Subcutaneous adipose tissue (tissue), 4 donors: Measurements from ENCODE around the gene CHST8. TPM values are rescaled to one million over a fixed set of nuclear protein-coding genes. Genes with fewer than 3 reads are reported as not detected.

Experiments
- total RNA-seq, 4 donors: library from RNA; depleted of rRNA; stranded (reverse); fragments of >200 nt; gene quantifications; one replicate each; pipeline ENCODE4 v1.1.0, GENCODE V29; 2016
- TF ChIP-seq, protein P1 (sequence below): fragments of 450-650 bp; IDR thresholded peaks from one replicate; pipeline ENCODE4 v1.5.1; 2016; ENCODE audit warnings: low read depth, mild to moderate bottlenecking, control low read depth, antibody characterized with exemption, moderate library complexity

The CHST8 gene, protein sequence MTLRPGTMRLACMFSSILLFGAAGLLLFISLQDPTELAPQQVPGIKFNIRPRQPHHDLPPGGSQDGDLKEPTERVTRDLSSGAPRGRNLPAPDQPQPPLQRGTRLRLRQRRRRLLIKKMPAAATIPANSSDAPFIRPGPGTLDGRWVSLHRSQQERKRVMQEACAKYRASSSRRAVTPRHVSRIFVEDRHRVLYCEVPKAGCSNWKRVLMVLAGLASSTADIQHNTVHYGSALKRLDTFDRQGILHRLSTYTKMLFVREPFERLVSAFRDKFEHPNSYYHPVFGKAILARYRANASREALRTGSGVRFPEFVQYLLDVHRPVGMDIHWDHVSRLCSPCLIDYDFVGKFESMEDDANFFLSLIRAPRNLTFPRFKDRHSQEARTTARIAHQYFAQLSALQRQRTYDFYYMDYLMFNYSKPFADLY
- 1 to 10 TPM in 1 of 4 donors, under 1 TPM in 3; 0.49 to 4.0 (median 0.70) TPM for total RNA-seq

DNA sequence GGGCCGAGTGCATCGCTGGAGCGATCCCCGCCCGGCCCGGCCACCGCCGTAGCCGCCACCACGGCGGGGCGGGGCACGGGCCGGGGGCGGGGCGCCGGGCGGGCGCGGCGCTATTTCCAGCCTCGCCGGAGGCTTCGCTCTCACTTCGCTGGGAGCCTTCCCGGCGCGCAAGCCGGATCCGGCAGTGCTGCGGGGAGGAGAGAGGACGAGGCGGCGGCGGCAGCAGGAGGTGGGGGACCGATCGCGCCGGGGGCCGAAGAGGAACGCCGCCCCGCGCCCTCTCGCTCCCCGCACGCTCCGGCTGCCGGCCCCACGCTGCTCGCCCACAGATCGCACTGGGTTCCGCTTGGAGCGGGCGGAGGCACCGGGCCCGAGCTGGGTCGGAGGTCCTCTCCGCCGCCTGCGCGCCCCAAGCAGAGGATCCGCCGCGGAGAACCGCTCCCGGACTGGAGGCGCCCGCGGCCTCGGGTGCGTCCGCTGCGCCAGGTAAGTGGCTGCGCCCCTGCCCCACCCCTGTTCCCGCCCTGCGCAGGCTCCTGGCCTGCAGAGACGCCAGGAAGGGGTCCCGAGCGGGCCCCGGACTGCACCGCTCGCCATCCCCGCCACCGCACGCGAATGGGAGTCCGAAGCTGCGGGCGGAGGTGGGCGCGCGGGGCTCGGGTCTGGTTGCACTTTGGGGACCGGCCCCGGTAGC lies at the start of gene CHST8:
CHST8 (plus strand) TSS at position 143 of the 694 bp plus-strand sequence. CDS start 67,309 bp downstream, outside the sequence.
- TF ChIP-seq, protein P1, sequence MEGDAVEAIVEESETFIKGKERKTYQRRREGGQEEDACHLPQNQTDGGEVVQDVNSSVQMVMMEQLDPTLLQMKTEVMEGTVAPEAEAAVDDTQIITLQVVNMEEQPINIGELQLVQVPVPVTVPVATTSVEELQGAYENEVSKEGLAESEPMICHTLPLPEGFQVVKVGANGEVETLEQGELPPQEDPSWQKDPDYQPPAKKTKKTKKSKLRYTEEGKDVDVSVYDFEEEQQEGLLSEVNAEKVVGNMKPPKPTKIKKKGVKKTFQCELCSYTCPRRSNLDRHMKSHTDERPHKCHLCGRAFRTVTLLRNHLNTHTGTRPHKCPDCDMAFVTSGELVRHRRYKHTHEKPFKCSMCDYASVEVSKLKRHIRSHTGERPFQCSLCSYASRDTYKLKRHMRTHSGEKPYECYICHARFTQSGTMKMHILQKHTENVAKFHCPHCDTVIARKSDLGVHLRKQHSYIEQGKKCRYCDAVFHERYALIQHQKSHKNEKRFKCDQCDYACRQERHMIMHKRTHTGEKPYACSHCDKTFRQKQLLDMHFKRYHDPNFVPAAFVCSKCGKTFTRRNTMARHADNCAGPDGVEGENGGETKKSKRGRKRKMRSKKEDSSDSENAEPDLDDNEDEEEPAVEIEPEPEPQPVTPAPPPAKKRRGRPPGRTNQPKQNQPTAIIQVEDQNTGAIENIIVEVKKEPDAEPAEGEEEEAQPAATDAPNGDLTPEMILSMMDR: no peak

DNA sequence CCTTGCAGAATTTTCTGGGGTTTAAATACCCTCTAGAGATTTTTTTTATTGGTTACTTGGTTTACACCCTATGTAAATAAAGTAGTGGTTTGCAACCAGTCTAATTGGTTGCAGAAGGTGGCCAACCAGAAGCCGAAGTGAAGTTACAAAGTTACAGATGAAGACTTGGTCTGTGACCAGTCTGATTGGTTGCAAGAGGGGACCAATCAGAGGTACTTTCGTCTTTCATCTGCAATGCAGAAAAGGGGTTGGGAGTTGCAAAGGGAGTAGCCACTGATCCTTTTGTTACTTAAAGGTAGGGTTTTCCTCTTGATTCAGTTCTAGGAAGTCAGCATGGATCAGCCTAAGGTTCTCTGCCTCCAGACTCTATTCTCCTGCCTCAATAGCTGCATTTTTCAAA lies 48.8 kb upstream of the CHST8 start:
- TF ChIP-seq, protein P1: no peak

GRCh38 chr19:33574824-33575223 lies 46.9 kb upstream of the CHST8 start:
- TF ChIP-seq, protein P1: no peak

DNA sequence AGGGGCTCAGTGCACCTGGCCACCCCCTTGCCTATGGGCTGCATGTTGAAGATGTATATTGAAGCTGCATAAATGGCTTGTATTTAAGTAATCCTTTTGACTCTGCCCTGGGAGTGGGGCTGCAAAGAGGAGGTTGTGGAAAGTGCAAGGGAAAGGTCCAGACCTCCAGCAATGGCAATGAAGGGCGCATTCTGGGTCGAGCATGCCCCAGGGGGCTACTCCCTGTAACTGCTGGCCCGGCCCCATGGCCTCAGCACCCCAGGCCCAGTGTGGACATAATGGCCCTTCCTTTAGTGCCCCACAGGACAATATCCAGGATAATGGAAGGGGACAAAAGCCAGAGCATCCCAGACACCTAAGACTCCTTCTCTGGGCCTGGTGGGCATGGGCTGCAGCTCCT lies 43.1 kb upstream of the CHST8 start:
- TF ChIP-seq, protein P1: no peak

DNA sequence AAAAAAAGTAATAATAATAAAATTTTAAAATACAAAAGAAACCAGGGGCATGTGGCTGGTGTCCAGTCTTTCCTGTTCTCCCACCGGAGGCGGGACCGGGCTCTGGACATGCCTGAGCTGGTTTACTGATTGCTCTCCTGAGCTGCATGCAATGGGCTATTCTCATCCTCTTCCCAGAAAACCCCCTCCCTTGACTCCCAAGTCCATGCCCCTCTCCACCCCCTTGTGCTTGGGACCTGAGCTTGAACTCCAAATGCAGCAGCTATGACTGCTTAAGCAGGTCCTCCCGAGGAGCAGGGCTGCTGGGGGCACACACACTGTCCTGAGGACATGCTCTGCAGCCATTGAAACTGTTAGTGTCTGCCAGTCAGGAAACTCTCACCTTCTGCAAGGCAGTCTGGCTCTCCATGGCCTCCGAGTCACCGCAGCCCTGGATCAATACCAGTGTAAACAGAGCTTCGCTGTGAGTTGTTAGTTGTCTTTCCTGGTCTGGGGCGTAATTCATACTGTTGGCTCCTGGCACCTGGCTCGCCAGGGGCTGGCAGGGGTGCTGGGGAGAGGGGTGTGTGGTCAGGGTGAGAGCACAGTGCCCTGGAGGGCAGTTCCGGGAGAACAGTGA lies 41.6 kb upstream of the CHST8 start:
- TF ChIP-seq, protein P1: no peak

GRCh38 chr19:33580645-33581037 lies 41.1 kb upstream of the CHST8 start:
- TF ChIP-seq, protein P1: no peak

DNA sequence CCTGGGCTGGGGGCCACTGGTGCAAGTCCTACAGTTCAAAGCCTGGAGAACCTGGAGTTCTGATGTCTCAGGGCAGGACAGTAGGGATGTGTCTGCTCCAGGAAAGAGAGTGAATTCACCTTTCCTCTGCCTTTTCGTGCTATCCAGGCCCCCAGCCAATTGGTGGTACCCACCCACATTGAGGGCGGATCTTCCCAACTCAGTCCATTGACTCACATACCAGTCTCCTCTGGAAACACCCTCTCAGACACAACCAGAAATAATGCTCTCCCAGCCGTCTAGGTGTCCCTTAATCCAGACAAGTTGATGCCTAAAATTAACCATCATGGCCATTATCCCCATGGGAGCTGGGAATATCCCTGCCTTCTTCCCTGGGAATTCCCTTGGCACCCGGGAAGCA lies 38.8 kb upstream of the CHST8 start:
- TF ChIP-seq, protein P1: no peak
